ENCODE data around the gene FAM20A.

The FAM20A gene

DNA sequence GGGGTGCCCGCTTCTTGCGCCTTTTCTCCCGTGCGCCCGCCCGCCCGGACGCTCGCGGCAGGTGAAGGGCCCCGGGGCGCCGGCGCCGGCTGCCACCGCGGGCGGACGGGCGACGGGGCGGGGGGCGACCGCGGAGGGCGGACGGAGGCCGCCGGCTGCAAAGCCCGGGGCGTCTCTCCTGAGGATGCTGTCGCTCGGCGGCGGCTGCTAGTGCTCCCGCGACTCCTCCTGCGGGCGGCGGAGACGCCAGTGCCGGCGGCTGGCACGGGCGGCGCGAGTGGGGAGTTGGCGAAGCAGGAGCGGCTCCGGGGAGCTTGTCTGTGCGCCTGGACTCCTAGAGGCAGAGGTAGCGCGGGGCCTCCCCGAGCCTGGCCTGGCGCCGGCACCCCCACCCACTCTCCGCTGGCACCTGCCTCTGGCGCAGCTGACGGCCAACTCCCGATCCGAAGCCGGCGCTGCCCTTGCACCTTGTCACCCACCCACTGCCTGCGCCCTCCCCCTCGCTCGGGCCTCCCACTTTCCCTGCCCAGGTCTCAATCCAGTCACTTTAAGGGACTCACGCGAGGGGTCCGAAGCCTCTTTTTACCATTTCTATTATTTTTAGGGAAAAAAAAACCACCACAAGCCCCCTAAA, at the start of gene FAM20A:
TSS of gene FAM20A (minus strand) at position 437 of the 634 bp plus-strand sequence. CDS start 701 bp downstream, outside the sequence.
- no peak for DNase-seq

DNA sequence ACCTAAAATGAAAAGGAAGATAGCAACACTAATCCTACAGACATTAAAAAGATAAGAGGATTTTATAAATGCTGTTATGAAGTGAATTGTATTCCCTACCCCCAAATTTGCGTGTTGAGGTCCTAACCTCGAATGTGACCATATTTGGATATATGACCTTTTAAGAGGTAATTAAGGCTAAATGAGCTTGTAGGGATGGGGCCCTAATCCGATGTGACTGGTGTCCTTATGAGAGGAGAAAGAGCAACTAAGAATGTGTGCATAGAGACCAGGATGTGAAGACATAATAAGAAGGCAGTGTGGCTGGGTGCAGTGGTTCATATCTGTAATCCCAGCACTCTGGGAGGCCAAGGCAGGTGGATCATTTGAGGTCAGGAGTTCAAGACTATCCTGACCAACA, 48.2 kb upstream of the FAM20A start:
- DNase-seq, result no peak

GRCh38 chr17:68646626-68647526, 45.7 kb upstream of the FAM20A start:
- DNase-seq, result no peak

DNA sequence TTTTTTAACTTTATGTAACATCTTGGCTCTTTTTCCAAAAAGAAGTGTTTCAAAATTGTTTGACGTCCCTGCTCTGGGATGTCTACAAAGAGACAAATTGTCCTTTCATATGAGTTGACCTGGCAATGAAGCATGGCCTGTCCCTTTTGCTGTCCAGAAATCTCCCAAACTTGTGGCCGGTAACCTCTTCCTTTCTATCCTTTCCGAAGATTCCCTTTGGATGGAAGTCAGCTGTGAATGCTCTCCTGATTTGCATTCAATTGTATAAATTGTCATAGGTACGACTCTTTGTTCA, 40.9 kb upstream of the FAM20A start:
- DNase-seq, result no peak

- DNase-seq, result no peak
Measured at GRCh38 chr17:68641276-68642117, 40.3 kb upstream of the FAM20A start.

DNA sequence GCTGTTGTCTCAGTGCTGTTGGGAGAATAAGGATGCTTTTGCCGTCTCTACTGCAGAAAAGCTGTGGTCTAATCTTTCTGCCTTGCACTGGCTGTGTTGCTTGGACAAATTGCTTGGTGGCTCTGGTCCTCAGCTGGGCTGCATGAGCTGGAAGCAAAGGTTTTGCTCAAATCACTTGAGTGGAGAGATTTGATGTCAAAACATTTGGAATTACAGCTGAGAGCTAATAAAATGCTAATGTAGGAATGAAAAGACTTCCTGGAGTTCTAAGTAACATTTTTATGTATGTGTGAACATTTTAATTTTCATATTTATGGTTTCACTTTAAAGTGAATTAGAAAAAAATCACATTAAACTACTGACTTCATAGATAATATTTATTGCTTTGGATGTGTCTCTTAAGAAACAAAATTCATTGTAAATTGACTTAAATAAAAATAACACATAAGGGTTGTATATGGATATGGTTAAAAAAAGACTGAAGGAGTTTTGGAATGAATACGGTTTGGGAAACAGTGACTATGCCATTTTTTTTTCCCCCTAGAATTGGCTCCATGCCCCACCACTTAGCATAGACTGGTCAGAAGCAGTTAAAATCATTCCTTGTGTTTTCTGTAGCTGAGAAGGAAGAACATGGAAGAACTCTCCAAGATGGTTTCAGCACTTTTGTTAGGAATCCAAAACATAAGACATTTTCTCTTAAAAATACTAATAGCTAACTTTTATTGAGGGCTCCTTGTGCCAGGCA, 39.2 kb upstream of the FAM20A start:
- DNase-seq, result no peak

- no peak for DNase-seq
Measured at GRCh38 chr17:68634345-68634876, 33.2 kb upstream of the FAM20A start.

GRCh38 chr17:68628576-68628957, 27.4 kb upstream of the FAM20A start:
- DNase-seq, result no peak

DNA sequence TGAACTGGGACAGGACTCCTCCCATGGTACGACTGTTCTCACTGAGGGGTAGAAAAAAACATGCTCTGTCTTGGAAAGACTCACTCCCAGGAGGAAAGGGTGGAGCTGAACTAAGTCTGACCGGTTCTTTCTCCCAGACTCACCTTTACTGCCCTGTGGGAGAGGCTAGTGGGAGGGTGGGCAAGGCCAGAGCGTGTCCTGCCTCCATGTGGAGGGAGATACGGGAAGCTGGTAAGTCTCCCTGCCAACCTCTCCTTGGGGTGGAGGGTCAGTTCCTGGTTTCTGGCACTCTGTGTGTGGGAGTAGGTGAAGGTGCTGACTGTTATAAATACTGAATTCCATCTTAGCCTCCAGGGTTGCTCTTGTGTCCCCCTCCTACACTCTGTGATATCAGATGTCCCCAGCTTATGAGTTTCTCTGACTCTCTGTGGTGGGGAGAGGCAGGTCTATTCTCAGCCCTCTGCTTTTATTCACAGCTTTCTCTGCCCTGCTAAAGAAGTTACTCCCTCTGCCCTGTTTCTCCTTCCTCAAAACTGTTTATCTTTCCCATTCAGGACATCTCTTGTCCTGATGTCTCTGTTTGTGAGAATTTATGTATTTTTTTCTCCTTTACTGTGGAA, 26.9 kb upstream of the FAM20A start:
- DNase-seq, result no peak

- no peak for DNase-seq
Measured at GRCh38 chr17:68624381-68624780, 23.2 kb upstream of the FAM20A start.

- DNase-seq, result no peak
Measured at GRCh38 chr17:68623811-68624210, 22.6 kb upstream of the FAM20A start.

GRCh38 chr17:68622423-68622822, 21.3 kb upstream of the FAM20A start:
- no peak for DNase-seq

DNA sequence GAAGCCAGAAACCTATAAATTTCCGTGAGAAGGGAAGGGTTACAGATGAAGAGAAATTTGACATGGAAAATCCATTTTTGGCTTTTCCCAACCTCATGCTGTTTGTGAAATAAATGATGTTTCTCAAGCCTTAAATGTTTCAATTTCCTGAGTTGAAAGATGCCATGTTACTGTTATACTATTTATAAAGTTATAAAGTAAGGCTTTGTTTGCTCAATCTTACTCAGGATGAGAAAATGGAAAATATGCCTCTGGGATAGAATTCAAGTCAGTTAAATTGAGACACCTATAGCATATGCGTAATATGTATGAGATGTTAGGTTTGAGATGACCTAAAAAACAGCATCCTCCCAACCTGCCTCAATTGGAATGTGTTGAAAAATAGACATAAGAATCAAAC, 19.9 kb upstream of the FAM20A start:
- no peak for DNase-seq

DNA sequence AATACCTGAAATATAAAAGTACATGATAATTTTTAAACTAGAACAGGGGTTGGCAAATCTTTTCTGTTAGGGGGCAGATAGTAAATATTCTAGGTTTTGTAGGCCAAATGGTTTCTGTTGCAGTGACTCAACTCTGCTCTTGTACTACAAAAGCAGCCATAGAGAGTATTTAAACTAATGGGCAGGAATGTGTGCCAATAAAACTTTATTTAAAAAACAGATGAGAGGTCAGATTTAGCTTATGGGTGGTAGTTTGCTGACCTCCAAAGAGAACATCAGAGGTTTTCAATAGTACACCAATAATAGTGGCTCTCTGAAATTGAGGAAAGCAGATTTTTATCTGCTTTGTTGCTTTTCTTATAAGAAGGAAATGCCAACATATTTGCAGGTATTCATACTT, 15.2 kb upstream of the FAM20A start:
- DNase-seq, result no peak

GRCh38 chr17:68614718-68615117, 13.6 kb upstream of the FAM20A start:
- no peak for DNase-seq

DNA sequence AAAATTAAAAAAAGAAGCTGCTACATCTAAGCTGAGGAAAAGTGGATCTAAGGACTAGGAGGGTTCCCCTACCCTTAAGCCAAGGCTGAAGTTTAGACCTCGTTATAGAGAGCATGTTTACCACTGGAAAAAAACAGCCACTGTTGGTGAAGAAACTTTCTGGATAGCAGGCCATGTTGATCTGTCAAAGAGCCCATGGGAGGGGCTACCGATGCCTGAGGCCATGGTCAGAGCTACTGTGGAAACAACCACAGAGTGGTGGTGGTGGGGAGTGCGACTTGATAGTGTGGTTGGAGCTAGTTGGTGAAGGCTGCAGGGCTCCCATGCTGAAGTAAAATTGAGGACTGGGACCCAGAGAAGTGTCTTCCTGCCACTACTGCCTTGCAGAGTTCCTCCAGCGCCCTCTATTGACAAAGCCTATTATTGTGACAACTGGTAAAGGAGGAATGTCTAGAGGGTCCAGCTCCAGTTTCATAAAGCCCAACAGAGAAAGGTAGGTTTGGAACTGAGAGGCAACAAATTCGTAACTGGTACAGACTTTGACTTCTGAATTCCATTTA, 12.7 kb upstream of the FAM20A start:
- DNase-seq, result peak; percentile 16

DNA sequence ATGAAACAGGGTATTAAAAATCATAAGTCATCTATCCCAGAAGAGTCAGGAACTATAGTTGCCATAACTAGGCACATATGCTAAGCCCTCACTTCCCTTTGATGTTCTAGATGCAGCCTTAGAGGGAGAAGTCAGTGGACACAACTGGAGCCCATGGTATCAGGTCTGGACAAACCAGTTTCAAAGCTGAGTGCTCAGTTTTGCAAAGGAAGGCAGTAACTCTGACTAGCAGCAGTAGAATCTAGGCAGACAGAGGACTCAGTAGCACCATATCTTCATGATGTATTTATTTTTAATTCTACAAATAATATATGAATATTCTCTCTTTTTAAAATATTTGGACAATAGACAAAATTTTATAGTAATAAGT, 11.7 kb upstream of the FAM20A start:
- DNase-seq, result no peak

GRCh38 chr17:68612209-68612922, 11.2 kb upstream of the FAM20A start:
- no peak for DNase-seq

- no peak for DNase-seq
Measured at GRCh38 chr17:68611353-68612208, 10.4 kb upstream of the FAM20A start.

DNA sequence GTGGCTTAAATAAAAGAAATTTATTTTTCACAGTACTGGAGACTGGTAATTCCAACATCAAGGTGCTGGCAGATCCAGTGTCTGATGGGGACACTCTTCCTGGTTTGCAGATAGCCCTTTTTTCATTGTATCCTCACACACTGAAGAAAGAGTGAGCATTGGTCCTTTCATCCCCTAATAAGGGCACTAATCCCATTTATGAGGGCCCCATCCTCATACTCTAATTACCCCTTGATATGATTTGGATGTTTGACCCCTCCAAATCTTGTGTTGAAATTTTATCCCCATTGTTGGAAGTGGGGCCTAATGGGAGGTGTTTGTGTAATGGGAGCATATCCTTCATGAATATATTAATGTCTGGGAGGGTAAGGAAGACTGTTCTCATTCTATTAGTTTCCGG, 9.4 kb upstream of the FAM20A start:
- DNase-seq, result no peak

Measured in NK-92 treated with Interleukin-12 subunit alpha and Interleukin-12 subunit beta, amount 100 ng/mL, for 24 hours (cell line).